HepG2 (cell line): ENCODE measurements around the gene GNB1. TPM values are rescaled to one million over a fixed set of nuclear protein-coding genes. Genes with fewer than 3 reads are reported as not detected.

Experiments
- ERF ChIP-seq: IDR thresholded peaks from 2 replicates; pipeline ENCODE4 v1.6.1; 2018; ENCODE audit warnings: missing biosample characterization, missing genetic modification reagents
- FOXJ3 ChIP-seq: sonication (generic); formaldehyde crosslinking; IDR thresholded peaks from 2 replicates; pipeline ENCODE4 v1.4.0; 2020; ENCODE audit warnings: missing genetic modification reagents, mild to moderate bottlenecking, borderline replicate concordance
- FOXK2 ChIP-seq: fragments of 450-650 bp; IDR thresholded peaks from 2 replicates; pipeline ENCODE4 v1.6.1; 2016
- GZF1 ChIP-seq: sonication (generic); formaldehyde crosslinking; IDR thresholded peaks from 2 replicates; pipeline ENCODE4 v1.5.1; 2020; ENCODE audit warnings: mild to moderate bottlenecking, missing genetic modification reagents
- HDAC1 ChIP-seq: sonication (generic); formaldehyde crosslinking; IDR thresholded peaks from 2 replicates; pipeline ENCODE4 v1.5.1; 2020; ENCODE audit warnings: mild to moderate bottlenecking, missing genetic modification reagents
- HNF4A ChIP-seq: sonication (generic); formaldehyde crosslinking; IDR thresholded peaks from 2 replicates; pipeline ENCODE4 v1.4.0; 2020; ENCODE audit warnings: missing genetic modification reagents
- HOXA5 ChIP-seq: sonication (generic); formaldehyde crosslinking; IDR thresholded peaks from 2 replicates; pipeline ENCODE4 v1.4.0; 2020; ENCODE audit warnings: missing genetic modification reagents
- KAT2B ChIP-seq: fragments of 150-350 bp; IDR thresholded peaks from 2 replicates; pipeline ENCODE4 v1.6.1; 2014; ENCODE audit warnings: low read depth, low read length, borderline replicate concordance
- KDM5A ChIP-seq: fragments of 200-600 bp; sonication (generic); IDR thresholded peaks from 2 replicates; pipeline ENCODE4 v1.7.0; 2018; ENCODE audit warnings: antibody characterized with exemption, mild to moderate bottlenecking, low read length, borderline replicate concordance
- KLF13 ChIP-seq: sonication (generic); formaldehyde crosslinking; IDR thresholded peaks from 2 replicates; pipeline ENCODE4 v1.4.0; 2020; ENCODE audit warnings: mild to moderate bottlenecking, missing genetic modification reagents
- PRMT3 ChIP-seq: sonication (generic); formaldehyde crosslinking; IDR thresholded peaks from 2 replicates; pipeline ENCODE4 v1.8.1; 2022; ENCODE audit warnings: low read depth, mild to moderate bottlenecking, moderate library complexity, missing genetic modification reagents, borderline replicate concordance
- RFXANK ChIP-seq: IDR thresholded peaks from 2 replicates; pipeline ENCODE4 v1.6.1; 2016
- XRCC5 ChIP-seq: fragments of 200-400 bp; formaldehyde crosslinking; optimal IDR thresholded peaks from 2 replicates; pipeline ENCODE3; 2017; ENCODE audit warnings: mild to moderate bottlenecking, low read length
- YEATS4 ChIP-seq: sonication (generic); formaldehyde crosslinking; IDR thresholded peaks from 2 replicates; pipeline ENCODE4 v1.4.0; 2020; ENCODE audit warnings: missing genetic modification reagents, borderline replicate concordance
- ZKSCAN5 ChIP-seq: sonication (generic); formaldehyde crosslinking; IDR thresholded peaks from 2 replicates; pipeline ENCODE4 v1.5.1; 2020; ENCODE audit warnings: mild to moderate bottlenecking, missing genetic modification reagents
- ZNF432 ChIP-seq: sonication (generic); formaldehyde crosslinking; IDR thresholded peaks from 2 replicates; pipeline ENCODE4 v1.5.0; 2020; ENCODE audit warnings: missing genetic modification reagents, mild to moderate bottlenecking, borderline replicate concordance
- ZNF674 ChIP-seq: sonication (generic); formaldehyde crosslinking; IDR thresholded peaks from 2 replicates; pipeline ENCODE4 v1.5.0; 2020; ENCODE audit warnings: low read depth, mild to moderate bottlenecking, missing genetic modification reagents
- polyA plus RNA-seq, 8 experiments: library from polyadenylated mRNA; depleted of rRNA in 3 of 8; stranded (reverse) in 7 of 8; unstranded in 1 of 8; fragments of >200 nt; fragmentation: Illumina TruSeq in 4 of 8; extraction: Trizol in 4 of 8; gene quantifications; 2 replicates each; pipeline versions ENCODE4 v1.2.1 to v1.2.3, GENCODE V29; 2011 to 2016; ENCODE audit warnings: low read depth in 4 of 8, missing spikeins in 1 of 8, mixed read lengths in 1 of 8; ENCODE audit not compliant: insufficient read depth in 1 of 8
- total RNA-seq, 5 experiments: library from RNA; depleted of rRNA; stranded (reverse); fragments of >200 nt; fragmentation: Illumina TruSeq; extraction: Trizol; gene quantifications; 2 replicates each; pipeline ENCODE4 v1.2.3, GENCODE V29; 2016; ENCODE audit warnings: low read depth in 1 of 5
- TF ChIP-seq, protein P1 (sequence below): sonication (generic); formaldehyde crosslinking; IDR thresholded peaks from 2 replicates; pipeline ENCODE4 v1.5.1; 2020; ENCODE audit warnings: missing genetic modification reagents, mild to moderate bottlenecking, borderline replicate concordance
- TF ChIP-seq, protein P2 (sequence below): sonication (generic); formaldehyde crosslinking; IDR thresholded peaks from 2 replicates; pipeline ENCODE4 v1.4.0; 2020; ENCODE audit warnings: missing genetic modification reagents, low read depth, mild to moderate bottlenecking, borderline replicate concordance
- TF ChIP-seq, protein P3 (sequence below): sonication (generic); formaldehyde crosslinking; IDR thresholded peaks from 2 replicates; pipeline ENCODE4 v1.4.0; 2020; ENCODE audit warnings: missing genetic modification reagents
- TF ChIP-seq, protein P4 (sequence below): sonication (generic); formaldehyde crosslinking; IDR thresholded peaks from 2 replicates; pipeline ENCODE4; 2020; ENCODE audit warnings: missing genetic modification reagents, mild to moderate bottlenecking, borderline replicate concordance

GNB1 gene
- total and polyA plus RNA-seq, 2 of the 13 experiments (the other 11 are each of a cell fraction or from before 2014, with no cell fraction given), result 66.2 to 327 TPM

DNA sequence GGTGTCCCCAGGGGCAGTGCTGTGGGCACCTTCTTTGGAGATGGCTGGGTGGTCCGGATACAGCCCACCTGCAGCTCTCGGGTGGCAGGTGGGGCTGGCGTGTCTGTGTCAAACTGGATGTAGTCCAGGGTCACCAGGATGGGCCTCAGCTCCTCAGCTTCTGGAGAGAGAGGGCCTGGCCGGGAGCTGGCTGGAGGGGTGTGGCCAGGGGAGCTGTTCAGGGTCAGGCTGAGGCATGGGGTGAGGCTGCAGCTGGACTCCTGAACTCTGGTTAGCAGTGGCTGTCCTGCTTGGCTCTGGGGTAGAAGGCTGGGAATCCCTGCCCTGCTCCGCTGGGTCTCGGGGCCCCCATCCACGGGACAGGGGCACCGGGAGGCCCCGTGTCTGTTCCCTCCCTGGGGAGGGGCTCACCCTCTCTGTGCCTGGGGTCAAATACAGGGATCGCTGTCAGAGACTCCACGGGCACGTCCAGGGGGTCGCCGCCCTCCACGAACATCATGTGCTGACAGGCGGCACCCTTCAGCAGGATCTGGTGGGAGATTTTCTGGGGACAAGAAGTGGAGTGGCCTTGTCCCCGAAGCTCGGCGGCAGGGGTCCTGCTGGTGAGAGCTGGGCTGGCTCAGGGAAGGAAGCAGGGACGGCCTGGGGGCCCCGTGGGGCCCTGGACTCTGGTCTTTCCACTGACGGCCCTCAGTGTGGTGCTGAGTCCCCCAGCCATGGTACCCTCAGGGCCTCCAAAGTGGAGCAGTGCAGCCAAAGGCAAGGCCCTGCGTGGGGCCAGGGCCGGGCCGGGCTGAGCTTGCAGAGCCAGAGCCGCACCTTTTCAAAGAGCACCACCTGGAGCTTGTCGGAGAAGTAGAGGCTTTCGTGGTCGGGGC lies 32.3 kb upstream of the GNB1 start (continued):
- TF ChIP-seq KLF13 (CRISPR knock-in tag) (no peak; the same call in 1 of the 2 replicates), ZNF432 (CRISPR knock-in tag) (no peak), FOXJ3 (peak; percentile 64; the same call in 1 of the 2 replicates), GZF1 (CRISPR knock-in tag) (0 out of 2 replicates have a peak, but pooled peaks have one; percentile 31), ZNF674 (CRISPR knock-in tag) (no peak), ERF (CRISPR knock-in tag) (peak; percentile 41; the same call in 1 of the 2 replicates), YEATS4 (CRISPR knock-in tag) (peak; percentile 73), RFXANK (CRISPR knock-in tag) (no peak), HOXA5 (0 out of 2 replicates have a peak, but pooled peaks have one; percentile 28), HNF4A (peak; percentile 91), KAT2B (no peak), KDM5A (no peak), FOXK2 (no peak), XRCC5 (peak; percentile 45), PRMT3 (CRISPR knock-in tag) (no peak), HDAC1 (peak; percentile 69), ZKSCAN5 (CRISPR knock-in tag) (no peak)
- TF ChIP-seq, protein P1, sequence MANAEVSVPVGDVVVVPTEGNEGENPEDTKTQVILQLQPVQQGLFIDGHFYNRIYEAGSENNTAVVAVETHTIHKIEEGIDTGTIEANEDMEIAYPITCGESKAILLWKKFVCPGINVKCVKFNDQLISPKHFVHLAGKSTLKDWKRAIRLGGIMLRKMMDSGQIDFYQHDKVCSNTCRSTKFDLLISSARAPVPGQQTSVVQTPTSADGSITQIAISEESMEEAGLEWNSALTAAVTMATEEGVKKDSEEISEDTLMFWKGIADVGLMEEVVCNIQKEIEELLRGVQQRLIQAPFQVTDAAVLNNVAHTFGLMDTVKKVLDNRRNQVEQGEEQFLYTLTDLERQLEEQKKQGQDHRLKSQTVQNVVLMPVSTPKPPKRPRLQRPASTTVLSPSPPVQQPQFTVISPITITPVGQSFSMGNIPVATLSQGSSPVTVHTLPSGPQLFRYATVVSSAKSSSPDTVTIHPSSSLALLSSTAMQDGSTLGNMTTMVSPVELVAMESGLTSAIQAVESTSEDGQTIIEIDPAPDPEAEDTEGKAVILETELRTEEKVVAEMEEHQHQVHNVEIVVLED, result peak; percentile 56; the same call in 1 of the 2 replicates
- TF ChIP-seq, protein P2, sequence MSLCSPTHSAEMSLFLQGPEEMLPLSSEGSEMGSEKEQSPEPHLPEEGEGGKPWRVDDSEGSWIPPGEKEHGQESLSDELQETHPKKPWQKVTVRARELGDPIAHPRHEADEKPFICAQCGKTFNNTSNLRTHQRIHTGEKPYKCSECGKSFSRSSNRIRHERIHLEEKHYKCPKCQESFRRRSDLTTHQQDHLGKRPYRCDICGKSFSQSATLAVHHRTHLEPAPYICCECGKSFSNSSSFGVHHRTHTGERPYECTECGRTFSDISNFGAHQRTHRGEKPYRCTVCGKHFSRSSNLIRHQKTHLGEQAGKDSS (CRISPR knock-in tag), result no peak
- TF ChIP-seq, protein P3, sequence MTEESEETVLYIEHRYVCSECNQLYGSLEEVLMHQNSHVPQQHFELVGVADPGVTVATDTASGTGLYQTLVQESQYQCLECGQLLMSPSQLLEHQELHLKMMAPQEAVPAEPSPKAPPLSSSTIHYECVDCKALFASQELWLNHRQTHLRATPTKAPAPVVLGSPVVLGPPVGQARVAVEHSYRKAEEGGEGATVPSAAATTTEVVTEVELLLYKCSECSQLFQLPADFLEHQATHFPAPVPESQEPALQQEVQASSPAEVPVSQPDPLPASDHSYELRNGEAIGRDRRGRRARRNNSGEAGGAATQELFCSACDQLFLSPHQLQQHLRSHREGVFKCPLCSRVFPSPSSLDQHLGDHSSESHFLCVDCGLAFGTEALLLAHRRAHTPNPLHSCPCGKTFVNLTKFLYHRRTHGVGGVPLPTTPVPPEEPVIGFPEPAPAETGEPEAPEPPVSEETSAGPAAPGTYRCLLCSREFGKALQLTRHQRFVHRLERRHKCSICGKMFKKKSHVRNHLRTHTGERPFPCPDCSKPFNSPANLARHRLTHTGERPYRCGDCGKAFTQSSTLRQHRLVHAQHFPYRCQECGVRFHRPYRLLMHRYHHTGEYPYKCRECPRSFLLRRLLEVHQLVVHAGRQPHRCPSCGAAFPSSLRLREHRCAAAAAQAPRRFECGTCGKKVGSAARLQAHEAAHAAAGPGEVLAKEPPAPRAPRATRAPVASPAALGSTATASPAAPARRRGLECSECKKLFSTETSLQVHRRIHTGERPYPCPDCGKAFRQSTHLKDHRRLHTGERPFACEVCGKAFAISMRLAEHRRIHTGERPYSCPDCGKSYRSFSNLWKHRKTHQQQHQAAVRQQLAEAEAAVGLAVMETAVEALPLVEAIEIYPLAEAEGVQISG (CRISPR knock-in tag), result peak; percentile 28; the same call in 1 of the 2 replicates
- TF ChIP-seq, protein P4, sequence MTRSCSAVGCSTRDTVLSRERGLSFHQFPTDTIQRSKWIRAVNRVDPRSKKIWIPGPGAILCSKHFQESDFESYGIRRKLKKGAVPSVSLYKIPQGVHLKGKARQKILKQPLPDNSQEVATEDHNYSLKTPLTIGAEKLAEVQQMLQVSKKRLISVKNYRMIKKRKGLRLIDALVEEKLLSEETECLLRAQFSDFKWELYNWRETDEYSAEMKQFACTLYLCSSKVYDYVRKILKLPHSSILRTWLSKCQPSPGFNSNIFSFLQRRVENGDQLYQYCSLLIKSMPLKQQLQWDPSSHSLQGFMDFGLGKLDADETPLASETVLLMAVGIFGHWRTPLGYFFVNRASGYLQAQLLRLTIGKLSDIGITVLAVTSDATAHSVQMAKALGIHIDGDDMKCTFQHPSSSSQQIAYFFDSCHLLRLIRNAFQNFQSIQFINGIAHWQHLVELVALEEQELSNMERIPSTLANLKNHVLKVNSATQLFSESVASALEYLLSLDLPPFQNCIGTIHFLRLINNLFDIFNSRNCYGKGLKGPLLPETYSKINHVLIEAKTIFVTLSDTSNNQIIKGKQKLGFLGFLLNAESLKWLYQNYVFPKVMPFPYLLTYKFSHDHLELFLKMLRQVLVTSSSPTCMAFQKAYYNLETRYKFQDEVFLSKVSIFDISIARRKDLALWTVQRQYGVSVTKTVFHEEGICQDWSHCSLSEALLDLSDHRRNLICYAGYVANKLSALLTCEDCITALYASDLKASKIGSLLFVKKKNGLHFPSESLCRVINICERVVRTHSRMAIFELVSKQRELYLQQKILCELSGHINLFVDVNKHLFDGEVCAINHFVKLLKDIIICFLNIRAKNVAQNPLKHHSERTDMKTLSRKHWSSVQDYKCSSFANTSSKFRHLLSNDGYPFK (CRISPR knock-in tag), result peak; percentile 49; the same call in 1 of the 2 replicates
